Astrocyte of the spinal cord (primary cell): ENCODE measurements around the gene PLCD3.

Experiments used
- DNase-seq: peaks from one replicate; pipeline ENCODE4 v3.0.0; 2011; ENCODE audit warnings: low read depth, low spot score
- H3K4me3 ChIP-seq: 2 replicates; pipeline ENCODE4 v1.5.1; 2011; ENCODE audit warnings: low read depth, mild to moderate bottlenecking, low read length, moderate library complexity
- in situ Hi-C: cut with HindIII; loops from 2 replicates; pipeline ENCODE4 v1.10.0; 2017; ENCODE audit warnings: low sequenced_read_pairs
- TF ChIP-seq, protein P1 (sequence below): IDR thresholded peaks from 2 replicates; pipeline ENCODE4 v1.5.1; 2012; ENCODE audit warnings: low read depth, mild to moderate bottlenecking, low read length, inconsistent platforms

Gene PLCD3

DNA sequence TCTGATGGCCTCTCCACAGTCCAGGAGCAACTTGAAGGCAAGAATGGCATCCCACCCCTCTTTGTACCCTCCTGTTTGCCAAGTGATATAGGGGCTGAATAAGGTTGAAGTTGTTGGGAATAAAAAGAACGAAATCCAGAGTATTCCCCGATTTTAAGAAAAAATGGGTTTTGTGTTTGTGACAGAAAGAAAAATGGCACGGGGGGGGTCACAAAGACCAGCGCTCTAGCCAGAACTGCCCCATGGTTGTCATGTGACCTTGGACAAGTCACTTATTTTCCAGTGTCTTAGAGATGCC, 14.2 kb upstream of the PLCD3 start:
- in situ Hi-C loops, result no loop called here
- H3K4me3 ChIP-seq, result peak overlapping the region; percentile 70
- no peak for DNase-seq

GRCh38 chr17:45146166-45146565, 13.9 kb upstream of the PLCD3 start:
- DNase-seq, result no peak
- TF ChIP-seq, protein P1, sequence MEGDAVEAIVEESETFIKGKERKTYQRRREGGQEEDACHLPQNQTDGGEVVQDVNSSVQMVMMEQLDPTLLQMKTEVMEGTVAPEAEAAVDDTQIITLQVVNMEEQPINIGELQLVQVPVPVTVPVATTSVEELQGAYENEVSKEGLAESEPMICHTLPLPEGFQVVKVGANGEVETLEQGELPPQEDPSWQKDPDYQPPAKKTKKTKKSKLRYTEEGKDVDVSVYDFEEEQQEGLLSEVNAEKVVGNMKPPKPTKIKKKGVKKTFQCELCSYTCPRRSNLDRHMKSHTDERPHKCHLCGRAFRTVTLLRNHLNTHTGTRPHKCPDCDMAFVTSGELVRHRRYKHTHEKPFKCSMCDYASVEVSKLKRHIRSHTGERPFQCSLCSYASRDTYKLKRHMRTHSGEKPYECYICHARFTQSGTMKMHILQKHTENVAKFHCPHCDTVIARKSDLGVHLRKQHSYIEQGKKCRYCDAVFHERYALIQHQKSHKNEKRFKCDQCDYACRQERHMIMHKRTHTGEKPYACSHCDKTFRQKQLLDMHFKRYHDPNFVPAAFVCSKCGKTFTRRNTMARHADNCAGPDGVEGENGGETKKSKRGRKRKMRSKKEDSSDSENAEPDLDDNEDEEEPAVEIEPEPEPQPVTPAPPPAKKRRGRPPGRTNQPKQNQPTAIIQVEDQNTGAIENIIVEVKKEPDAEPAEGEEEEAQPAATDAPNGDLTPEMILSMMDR, result no peak
- no peak overlapping the region for H3K4me3 ChIP-seq
- in situ Hi-C loops, result no loop called here

More for the DNA sequence above, 14.2 kb upstream of the PLCD3 start:
- TF ChIP-seq, protein P1, result no peak

- H3K4me3 ChIP-seq, result no peak overlapping the region
- DNase-seq, result no peak
- in situ Hi-C loops, result no loop called here
- TF ChIP-seq, protein P1, result no peak
These were observed 12.7 kb upstream of the PLCD3 start for GRCh38 chr17:45145035-45145389.

DNA sequence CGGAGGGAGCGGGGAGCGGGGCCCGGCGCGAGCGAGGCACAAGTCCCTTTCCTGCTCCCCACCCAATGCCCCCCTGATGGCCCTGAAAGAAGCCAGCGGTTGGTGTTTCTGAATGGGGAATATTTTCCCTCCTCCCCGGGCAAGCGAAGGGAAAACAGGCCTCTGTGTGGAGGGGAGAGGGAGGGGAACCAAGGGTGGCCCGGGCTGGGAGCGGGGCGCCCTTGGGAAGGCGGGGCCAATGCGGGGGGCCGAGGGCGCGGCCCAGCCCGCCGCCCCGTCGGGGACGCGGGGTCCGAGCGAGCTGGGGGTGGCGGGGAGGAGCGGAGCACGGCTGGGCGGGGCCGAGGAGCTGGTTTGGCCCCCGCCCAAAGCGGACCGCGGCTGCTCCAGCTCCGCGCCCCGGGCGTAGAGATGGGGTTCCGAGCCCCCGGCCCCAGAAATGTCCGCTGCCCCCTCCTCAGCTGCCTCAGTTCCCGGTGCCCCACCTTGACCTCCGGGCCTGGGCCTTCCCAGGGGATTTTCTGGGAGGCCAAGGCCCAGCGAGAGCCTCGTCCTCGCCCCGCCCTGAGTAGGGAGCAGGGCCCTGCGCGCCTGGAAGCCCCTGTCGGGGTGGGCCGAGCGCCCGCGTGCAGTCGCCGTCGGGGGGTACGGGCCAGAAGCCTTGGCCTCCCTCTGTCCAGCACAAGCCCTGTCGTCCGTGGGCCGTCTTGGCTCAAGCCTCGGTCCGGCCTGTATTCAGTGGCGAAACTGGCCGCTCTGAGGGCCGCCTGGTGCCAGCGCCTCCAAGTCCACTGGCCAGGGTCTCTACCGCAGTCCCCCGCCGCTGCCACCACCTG, 12.1 kb upstream of the PLCD3 start:
- no peak for DNase-seq
- TF ChIP-seq, protein P1, result no peak
- in situ Hi-C loops, result no loop called here
- H3K4me3 ChIP-seq, result peak overlapping the region; percentile 21

DNA sequence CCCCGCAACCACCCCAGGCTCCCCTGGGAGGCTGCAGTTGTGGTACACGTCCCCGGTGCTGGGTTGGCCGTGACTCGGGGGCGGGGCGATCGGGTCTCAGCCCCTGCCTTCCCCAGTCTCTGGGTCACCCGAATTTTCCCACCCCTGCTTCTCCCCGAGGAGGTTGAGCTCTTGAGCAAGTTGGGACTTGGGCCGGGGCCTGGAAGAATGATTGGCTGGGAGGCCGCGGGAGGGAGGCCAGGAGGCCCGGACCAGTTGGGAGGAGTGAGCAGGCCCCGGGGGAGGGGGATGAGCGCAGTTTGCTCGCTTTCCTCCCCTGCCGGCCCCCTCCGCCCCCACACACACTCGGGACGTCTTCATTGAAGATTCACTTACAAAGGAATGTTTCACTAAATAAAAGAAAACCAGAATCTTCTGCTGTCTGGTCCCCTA, 11.5 kb upstream of the PLCD3 start:
- H3K4me3 ChIP-seq, result peak overlapping the region; percentile 21
- TF ChIP-seq, protein P1, result no peak
- DNase-seq, result peak; percentile 80
- in situ Hi-C loops, result no loop called here

DNA sequence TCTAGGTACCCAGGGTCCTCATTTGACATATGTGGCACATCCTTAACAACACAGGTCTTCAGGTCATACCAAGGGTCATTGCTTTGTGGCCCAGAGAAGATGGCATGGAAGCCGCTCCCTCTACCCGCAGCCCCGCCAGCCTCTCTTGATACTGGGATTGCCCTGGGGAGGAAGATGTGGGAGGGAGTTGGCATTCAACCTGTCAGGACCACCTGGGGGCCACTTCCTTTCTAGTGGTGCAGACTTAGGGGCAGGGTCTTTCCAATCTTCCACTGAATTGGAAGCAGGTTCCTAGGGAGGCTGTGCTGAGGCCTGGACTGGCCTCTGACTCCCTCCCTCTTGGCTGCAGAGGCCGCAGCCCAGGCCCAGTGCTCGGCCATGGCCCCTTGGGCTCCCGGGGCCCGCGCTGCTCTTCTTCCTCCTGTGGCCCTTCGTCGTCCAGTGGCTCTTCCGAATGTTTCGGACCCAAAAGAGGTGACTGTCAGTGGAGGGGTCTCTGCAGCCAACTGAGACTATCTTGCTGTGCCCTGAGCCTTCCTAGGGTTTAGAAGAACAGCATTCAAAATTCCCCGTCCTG, 10.9 kb upstream of the PLCD3 start:
- in situ Hi-C loops, result no loop called here
- no peak overlapping the region for H3K4me3 ChIP-seq
- TF ChIP-seq, protein P1, result no peak
- no peak for DNase-seq
